Tibial artery (tissue), 4 donors: Measurements from ENCODE around the gene SDHB.

Experiments used
- DNase-seq, 2 donors: peaks; one replicate each; pipeline ENCODE4 v3.0.0-alpha.2; 2019
- H3K27ac ChIP-seq, 2 donors: fragments of 200-600 bp; sonication (generic) in 1 of 2; 1 replicate in 1 of 2; 2 replicates in 1 of 2; pipeline ENCODE4 v1.5.1; 2018 to 2019; ENCODE audit warnings: mild to moderate bottlenecking in 1 of 2
- H3K27me3 ChIP-seq, 2 donors: fragments of 200-600 bp; sonication (generic) in 1 of 2; one replicate each; pipeline versions ENCODE4 v1.5.1 to v1.6.0; 2016 to 2019
- H3K36me3 ChIP-seq, 3 donors: fragments of 200-600 bp; sonication (generic) in 2 of 3; one replicate each; pipeline ENCODE4 v1.5.1; 2016 to 2019; ENCODE audit warnings: mild to moderate bottlenecking in 2 of 3
- H3K4me1 ChIP-seq, 4 donors: fragments of 200-600 bp; sonication (generic) in 2 of 4; 1 replicate in 3 of 4; 2 replicates in 1 of 4; pipeline ENCODE4 v1.5.1; 2016 to 2019
- H3K4me3 ChIP-seq, 2 donors: fragments of 200-600 bp; sonication (generic) in 1 of 2; 1 replicate in 1 of 2; 2 replicates in 1 of 2; pipeline ENCODE4 v1.5.1; 2018 to 2019; ENCODE audit warnings: mild to moderate bottlenecking in 2 of 2
- H3K9me3 ChIP-seq, 3 donors: fragments of 200-600 bp; sonication (generic) in 1 of 3; one replicate each; pipeline ENCODE4 v1.5.1; 2016 to 2019
- intact Hi-C: fragments of 100-400 bp; cut with DNase I; formaldehyde crosslinking; loops from one replicate; pipeline ENCODE4 v1.15.0; 2023; ENCODE audit warnings: low total_unique reads
- TF ChIP-seq, protein P1 (sequence below), 2 experiments: fragments of 200-600 bp in 1 of 2; fragments of 450-650 bp in 1 of 2; IDR thresholded peaks; one replicate each; pipeline ENCODE4 v1.5.1; 2017 to 2019; ENCODE audit warnings: antibody characterized with exemption in 2 of 2, mild to moderate bottlenecking in 1 of 2, moderate library complexity in 1 of 2

Gene SDHB

DNA sequence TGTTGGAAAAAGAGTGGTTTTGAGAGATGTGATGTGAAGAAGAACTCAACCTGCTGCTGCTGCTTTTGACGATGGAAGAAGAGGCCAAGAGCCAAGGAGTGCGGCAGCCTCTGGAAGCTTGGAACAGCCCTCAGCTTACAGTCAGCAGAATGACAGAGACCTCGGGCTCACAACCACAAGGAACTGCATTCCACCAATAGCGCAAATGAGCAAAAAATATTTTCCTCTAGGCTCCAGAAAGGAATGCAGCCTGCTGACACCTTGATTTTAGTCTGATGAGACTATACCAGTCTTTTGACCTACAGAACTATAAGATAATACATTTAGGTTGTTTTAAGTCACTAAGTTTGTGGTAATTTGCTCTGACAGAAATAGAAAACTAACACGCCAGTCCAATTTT is 10.2 kb downstream of the SDHB start:
- Histone ChIP-seq H3K4me3 (no peak overlapping the region), H3K36me3 (peaks cover 45 to 65% (median 49%) of the 10 kb centered on the region in 3 donors), H3K27ac (no peak overlapping the region), H3K9me3 (no peaks in the 10 kb centered on the region), H3K27me3 (no peaks in the 10 kb centered on the region), H3K4me1 (peaks cover 0 to 12% (median 8%) of the 10 kb centered on the region in 4 donors)
- no peak for DNase-seq
- intact Hi-C loops: no loop called here
- TF ChIP-seq, protein P1, sequence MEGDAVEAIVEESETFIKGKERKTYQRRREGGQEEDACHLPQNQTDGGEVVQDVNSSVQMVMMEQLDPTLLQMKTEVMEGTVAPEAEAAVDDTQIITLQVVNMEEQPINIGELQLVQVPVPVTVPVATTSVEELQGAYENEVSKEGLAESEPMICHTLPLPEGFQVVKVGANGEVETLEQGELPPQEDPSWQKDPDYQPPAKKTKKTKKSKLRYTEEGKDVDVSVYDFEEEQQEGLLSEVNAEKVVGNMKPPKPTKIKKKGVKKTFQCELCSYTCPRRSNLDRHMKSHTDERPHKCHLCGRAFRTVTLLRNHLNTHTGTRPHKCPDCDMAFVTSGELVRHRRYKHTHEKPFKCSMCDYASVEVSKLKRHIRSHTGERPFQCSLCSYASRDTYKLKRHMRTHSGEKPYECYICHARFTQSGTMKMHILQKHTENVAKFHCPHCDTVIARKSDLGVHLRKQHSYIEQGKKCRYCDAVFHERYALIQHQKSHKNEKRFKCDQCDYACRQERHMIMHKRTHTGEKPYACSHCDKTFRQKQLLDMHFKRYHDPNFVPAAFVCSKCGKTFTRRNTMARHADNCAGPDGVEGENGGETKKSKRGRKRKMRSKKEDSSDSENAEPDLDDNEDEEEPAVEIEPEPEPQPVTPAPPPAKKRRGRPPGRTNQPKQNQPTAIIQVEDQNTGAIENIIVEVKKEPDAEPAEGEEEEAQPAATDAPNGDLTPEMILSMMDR (IDR thresholded peaks at IDR 0.05): no peak

DNA sequence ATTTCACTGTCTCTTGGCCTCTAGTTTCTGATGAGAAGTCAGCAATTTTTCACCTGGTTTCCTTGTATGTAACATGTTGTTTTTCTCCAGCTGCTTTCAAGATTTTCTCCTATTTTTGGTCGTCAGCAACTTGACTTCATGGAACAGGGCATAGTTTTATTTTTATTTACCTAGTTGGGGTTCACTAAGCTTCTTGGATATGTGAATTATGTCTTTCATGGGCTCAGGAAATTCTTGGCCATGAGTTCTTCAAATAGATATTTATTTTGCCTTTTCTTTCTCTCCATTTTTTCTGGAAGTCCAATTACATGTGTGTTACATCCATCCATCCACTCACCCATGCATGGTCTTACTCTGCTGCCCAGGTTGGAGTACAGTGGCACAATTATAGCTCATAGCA is 13.7 kb downstream of the SDHB start:
- H3K4me1 ChIP-seq: peaks cover 0 to 3% (median 0%) of the 10 kb centered on the region in 4 donors
- intact Hi-C loops: no loop called here
- DNase-seq: no peak
- H3K9me3 ChIP-seq: no peaks in the 10 kb centered on the region
- H3K36me3 ChIP-seq: peaks cover 50 to 72% (median 57%) of the 10 kb centered on the region in 3 donors
- no peak overlapping the region for H3K4me3 ChIP-seq
- H3K27ac ChIP-seq: no peak overlapping the region
- H3K27me3 ChIP-seq: no peaks in the 10 kb centered on the region
- TF ChIP-seq, protein P1 (IDR thresholded peaks at IDR 0.05): no peak

GRCh38 chr1:17039522-17039921 is 14.3 kb downstream of the SDHB start:
- Histone ChIP-seq H3K4me1 (no peaks in the 10 kb centered on the region), H3K27me3 (no peaks in the 10 kb centered on the region), H3K27ac (no peak overlapping the region), H3K4me3 (no peak overlapping the region), H3K9me3 (no peaks in the 10 kb centered on the region), H3K36me3 (peaks cover 46 to 68% (median 55%) of the 10 kb centered on the region in 3 donors)
- intact Hi-C loops: no loop called here
- TF ChIP-seq, protein P1 (IDR thresholded peaks at IDR 0.05): no peak
- DNase-seq: no peak

DNA sequence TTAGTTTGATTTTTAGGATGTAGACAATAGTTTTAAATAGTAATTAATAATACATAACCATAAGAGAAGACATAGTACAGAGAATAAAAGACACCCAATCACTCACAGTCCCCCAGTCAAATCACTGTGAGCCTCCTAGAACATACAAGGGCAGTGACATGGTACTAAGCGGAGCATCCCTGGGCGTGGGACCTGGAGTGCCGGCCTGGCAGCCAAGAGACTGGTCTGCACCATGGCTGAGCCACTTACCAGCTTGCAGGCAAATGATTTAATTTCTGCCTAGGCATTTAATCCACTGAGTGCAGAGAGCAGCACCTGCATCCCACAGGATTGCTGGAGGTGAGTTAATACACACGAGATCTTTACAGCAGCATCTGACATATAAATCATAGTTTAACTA is 20.4 kb downstream of the SDHB start:
- Histone ChIP-seq H3K27ac (no peak overlapping the region), H3K9me3 (no peaks in the 10 kb centered on the region), H3K4me3 (no peak overlapping the region), H3K36me3 (peaks cover 41 to 69% (median 56%) of the 10 kb centered on the region in 3 donors), H3K4me1 (no peaks in the 10 kb centered on the region), H3K27me3 (no peaks in the 10 kb centered on the region)
- DNase-seq: no peak
- intact Hi-C loops: no loop called here
- TF ChIP-seq, protein P1 (IDR thresholded peaks at IDR 0.05): no peak

DNA sequence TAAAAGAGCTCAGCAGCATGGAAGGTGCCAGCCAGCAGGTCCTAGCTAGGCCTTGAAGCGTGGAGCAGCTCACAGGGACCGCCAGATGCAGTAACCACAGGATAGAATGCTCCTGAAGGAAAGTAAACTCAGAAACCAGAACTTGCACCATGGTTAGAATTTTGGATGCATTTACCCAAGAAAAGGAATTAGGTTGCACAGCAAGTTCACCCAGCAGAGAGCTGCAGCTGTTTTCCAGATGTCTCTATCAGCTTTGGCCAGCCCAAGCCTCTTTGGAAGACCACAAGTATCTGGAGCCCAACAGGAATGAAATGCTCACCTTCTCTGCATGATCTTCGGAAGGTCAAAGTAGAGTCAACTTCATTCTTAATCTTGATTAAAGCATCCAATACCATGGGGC is 21.1 kb downstream of the SDHB start:
- H3K4me1 ChIP-seq: peaks cover 0 to 3% (median 0%) of the 10 kb centered on the region in 4 donors
- H3K27me3 ChIP-seq: no peaks in the 10 kb centered on the region
- H3K36me3 ChIP-seq: peaks cover 41 to 70% (median 61%) of the 10 kb centered on the region in 3 donors
- no peak for DNase-seq
- no peak overlapping the region for H3K4me3 ChIP-seq
- TF ChIP-seq, protein P1 (IDR thresholded peaks at IDR 0.05): no peak
- H3K27ac ChIP-seq: no peak overlapping the region
- H3K9me3 ChIP-seq: no peaks in the 10 kb centered on the region
- intact Hi-C loops: no loop called here

DNA sequence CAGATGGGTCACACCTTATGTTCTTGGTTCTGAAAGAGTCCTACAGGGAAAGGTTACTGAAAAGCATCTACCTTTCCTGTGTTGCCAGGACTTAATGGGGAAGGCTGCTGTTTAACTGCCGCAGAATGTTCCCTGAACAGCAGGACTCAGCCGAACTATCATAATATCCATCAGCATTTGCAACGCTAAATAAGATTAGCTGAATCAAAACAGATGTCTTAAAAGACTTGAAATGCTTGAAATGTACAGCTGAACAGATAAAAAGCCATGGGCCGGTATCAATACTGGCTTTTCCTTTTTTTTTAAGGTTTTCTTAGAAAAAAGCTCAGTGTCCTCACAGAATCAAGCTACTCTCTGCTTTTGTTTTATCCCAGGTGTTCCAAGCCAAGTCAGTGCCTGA is 22.4 kb downstream of the SDHB start:
- no peak overlapping the region for H3K27ac ChIP-seq
- TF ChIP-seq, protein P1 (IDR thresholded peaks at IDR 0.05): no peak
- H3K4me3 ChIP-seq: no peak overlapping the region
- H3K4me1 ChIP-seq: peaks cover 0 to 8% (median 0%) of the 10 kb centered on the region in 4 donors
- H3K9me3 ChIP-seq: no peaks in the 10 kb centered on the region
- peaks cover 53 to 76% (median 67%) of the 10 kb centered on the region in 3 donors for H3K36me3 ChIP-seq
- H3K27me3 ChIP-seq: no peaks in the 10 kb centered on the region
- intact Hi-C loops: no loop called here
- no peak for DNase-seq
